Inflammatory macrophage treated with lipopolysaccharide for 1 hour (primary cell): Measurements from ENCODE around the gene MYO5B.
"Not testable (repeated sequence)": the region's sequence is repeated elsewhere in the genome, so short reads cannot be mapped to it uniquely, and the experiment has no call there.

Source experiments
- DNase-seq, 2 donors: peaks; one replicate each; pipeline ENCODE4 v3.0.0-alpha.2; 2020 to 2022

Gene MYO5B

GRCh38 chr18:49814147-49814499 is 380.8 kb downstream of the MYO5B start:
- DNase-seq, result peak; percentile 33 to 38

DNA sequence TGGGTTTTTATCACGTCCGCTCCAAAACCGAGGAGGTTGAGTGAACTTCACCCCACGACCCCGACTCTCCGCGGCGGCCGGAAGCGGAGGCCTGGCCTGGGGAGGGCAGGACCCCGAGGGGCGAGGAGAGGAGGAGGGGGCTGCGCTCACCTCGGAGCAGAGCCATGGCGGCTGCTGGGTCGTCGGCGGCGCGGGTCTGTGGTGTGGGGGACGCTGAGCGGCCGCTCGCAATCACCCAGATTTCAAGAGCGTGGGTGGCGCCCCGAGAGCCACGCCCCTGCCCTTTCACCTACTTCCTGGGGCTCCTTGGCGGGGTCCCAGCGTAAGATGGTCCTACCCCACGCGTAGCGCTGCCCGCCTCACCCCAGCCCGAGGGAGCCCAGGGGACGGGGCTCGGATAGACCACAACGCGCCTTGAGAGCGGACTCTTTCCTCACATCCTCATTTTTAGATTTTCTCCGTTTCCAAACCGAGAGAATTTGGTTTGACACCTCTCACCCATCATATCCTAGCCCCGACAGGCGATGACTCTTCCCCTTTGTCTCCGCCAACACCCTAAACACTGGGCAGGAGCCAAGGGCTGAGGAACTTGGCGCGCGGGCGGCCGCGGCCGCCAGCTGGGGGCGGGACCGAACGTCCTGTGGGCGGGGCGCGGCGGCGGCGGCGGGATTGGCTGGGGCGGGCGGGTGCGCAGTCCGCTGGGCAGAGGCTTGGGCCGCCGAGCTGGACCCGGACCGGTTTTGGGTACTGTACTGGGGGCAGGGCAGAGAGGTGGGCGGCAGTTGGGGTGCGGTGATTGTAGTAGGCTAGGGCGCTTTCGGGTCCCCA is 381.4 kb downstream of the MYO5B start, which contains the start of gene ACAA2:
Gene ACAA2 (minus strand): TSS at position 215 of the 828 bp plus-strand sequence. CDS start 49 bp downstream, at position 166.
- peak; percentile 87 to 88 for DNase-seq

GRCh38 chr18:49813069-49813318 is 382.0 kb downstream of the MYO5B start:
- peak; percentile 54 to 56 for DNase-seq

DNA sequence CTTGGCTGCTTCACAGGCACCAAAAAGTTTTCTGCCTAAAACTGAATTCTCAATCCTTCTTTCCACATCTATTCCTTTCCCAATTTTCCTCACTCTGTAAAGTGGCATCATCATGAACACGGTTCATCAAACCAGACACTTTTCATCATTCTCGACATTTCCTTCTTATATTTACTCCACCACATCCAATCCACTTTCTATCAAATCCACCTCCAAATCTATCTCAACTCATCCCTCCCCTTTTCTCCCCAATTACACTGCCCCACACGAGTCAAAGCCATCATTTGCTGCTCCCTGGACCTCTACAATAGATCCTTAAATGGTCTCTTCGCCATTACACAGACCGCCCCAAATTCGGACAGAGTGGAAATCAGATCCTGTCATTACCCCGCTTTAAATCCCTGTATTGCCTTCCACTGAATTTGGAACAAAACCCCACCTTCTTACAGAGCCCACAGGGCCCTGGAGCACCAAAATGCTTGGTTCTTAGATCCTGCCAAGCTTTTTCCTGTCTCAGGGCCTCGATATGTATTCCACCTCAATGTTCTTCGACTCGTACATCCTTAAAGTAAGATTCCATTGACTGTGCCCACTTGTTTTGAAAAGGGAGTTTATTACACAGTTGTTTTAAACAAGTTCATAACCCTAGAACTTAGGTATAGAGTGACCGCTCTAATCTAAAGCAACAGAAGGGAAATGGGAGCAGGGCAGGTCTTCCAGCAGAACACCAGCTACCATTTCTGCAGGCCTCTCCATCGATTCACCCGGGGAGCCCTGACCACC is 382.5 kb downstream of the MYO5B start:
- DNase-seq, result peak; percentile 3 to 10

- DNase-seq, result no peak
Observed at GRCh38 chr18:49811151-49811938, 383.6 kb downstream of the MYO5B start.

DNA sequence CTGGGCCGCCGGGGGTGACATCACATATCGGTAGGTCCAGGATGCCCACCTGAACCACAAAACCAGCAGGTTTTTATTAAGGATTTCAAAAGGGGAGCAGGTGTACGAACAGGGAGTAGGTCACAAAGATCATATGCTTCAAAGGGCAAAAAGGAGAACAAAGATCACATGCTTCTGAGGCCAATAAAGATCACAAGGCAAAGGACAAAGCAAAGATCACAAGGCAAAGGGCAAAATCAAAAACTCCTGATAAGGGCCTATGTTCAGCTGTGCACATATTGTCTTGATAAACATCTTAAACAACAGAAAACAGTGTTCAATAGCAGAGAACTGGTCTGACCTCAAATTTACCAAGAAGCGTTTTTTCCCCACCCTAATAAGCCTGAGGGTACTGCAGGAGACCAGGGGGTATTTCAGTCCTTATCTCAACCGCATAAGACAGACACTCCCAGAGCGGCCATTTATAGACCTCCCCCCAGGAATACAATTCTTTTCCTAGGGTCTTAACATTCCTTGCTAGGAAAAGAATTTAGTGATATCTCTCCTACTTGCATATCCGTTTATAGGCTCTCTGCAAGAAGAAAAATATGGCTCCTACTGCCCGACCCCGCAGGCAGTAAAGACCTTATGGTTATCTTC is 386.3 kb downstream of the MYO5B start:
- not testable (repeated sequence) for DNase-seq

DNA sequence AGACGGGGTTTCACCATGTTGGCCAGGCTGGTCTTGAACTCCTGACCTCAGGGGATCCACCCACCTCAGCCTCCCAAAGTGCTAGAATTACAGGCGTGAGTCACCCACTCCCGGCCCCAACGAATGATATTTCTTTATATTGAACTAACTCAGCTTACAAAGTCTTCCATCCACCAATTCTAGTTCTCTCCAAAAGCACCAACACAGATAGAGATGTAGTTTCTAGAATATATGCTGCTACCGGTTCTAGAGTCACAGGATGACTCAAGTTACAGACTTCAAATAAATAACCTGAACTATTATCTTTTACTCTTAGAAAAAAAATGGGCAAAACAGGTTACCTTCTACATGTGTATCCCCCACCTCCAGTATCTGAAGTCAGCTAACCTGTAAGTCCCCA is 390.9 kb downstream of the MYO5B start:
- no peak for DNase-seq

GRCh38 chr18:49802623-49803022 is 392.3 kb downstream of the MYO5B start:
- no peak for DNase-seq

DNA sequence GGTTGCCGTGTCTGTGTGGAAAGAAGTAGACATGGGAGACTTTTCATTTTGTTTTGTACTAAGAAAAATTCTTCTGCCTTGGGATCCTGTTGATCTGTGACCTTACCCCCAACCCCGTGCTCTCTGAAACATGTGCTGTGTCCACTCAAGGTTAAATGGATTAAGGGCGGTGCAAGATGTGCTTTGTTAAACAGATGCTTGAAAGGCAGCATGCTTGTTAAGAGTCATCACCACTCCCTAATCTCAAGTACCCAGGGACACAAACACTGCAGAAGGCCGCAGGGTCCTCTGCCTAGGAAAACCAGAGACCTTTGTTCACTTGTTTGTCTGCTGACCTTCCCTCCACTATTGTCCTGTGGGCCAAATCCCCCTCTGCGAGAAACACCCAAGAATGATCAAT is 394.5 kb downstream of the MYO5B start:
- DNase-seq, result not testable (repeated sequence)

- not testable (repeated sequence) for DNase-seq
Observed at GRCh38 chr18:49799806-49800205, 395.1 kb downstream of the MYO5B start.

DNA sequence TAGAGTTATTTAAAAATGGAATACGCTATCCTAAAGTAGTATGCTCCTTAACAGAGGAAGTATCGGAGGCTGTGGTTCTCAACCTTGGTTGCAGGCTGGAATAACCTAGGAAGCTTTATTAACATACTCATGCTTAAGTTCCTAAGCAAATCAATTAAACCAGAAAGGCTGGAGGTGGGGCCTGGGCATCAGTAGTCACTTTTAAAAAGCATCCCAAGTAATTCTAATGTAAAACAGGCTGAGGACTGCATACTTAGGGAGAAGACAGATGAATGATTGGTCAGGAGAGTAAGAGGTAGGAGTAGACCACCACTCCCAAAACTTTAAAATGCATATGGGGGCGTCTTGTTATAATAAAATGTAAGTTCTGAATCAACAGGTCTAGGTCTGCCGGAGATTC is 396.9 kb downstream of the MYO5B start:
- no peak for DNase-seq

DNA sequence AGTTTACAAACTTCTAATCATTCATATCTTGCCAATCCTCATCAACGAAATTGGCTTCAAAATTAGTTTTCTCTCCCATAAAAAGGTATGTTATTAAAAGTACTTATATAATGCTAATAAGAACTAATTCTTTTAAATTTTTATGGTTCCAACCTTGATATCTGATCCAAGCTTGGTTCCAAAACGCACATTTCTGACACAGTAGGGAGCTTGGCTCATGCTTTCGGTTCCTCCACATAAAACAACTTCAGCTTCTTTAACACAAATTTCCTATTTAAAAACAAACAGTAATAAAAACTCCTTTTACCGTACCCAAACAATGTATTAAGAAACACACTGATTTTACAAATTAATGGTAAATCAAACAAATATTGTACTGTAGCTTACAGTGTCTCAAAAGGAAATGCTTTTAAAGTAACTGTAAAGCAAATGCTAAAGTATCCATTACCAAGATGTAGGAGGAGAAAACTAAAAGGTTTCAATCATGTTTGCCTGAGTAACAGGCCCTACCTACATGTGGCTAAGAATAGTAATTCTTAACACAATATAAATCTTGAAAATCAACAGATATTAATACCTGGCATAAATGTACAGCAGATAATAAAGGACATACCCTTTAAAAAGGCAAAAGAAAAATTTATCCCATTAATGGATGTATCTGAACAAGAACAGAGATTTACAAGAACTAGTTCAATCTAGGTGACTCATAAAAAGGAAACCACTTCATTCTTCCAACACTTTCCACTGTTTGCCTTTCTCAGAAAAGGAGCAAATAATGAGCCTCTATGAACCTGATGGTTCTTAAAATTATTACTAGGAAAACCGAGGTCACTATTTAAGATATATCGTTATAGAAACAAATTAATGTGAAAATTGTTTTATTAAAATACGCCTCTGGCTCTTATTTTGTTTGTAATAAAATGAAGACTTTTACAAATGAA is 399.1 kb downstream of the MYO5B start:
- no peak for DNase-seq

DNA sequence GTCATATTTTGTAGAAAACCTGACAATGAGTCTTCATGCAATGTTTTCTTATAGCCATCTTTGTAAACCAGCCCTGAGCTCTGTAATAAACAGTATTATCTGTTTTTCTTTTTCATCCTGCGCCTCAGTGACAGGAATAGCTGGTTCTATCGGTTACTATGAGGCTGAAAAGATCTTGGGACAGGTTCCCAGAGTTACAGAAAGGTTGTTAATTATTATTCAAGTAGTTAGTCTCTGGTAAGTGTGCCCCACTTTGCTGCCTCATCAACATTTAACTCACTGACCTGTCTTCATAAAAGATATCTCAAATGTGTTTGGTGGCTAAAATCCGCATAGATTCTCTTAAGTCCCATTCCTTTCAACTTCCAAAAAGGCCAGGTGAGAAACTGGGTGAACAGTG is 400.2 kb downstream of the MYO5B start:
- DNase-seq, result no peak

DNA sequence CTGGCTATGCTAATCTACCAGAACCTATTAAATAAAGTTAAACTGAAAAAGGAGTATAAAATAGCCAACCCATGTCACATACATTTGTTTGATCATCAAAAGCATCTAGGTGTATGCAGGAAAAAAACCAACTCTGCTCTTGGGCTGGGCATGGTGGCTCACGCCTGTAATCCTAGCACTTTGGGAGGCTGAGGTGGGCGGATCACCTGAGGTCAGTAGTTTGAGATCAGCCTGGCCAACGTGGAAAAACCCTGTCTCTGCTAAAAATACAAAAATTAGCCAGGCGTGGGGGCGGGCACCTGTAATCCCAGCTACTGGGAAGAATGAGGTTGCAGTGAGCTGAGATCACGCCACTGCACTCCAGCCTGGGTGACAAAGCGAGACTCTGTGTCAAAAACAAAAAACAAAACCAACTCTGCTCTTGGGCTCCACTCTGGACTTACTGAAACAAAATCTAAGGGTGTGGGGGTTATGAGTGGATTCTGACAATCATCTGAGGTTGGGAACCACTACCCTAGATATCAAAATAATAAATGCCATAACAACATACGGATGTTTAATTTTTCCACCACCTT is 405.3 kb downstream of the MYO5B start:
- not testable (repeated sequence) for DNase-seq

GRCh38 chr18:49788327-49788898 is 406.5 kb downstream of the MYO5B start:
- no peak for DNase-seq

DNA sequence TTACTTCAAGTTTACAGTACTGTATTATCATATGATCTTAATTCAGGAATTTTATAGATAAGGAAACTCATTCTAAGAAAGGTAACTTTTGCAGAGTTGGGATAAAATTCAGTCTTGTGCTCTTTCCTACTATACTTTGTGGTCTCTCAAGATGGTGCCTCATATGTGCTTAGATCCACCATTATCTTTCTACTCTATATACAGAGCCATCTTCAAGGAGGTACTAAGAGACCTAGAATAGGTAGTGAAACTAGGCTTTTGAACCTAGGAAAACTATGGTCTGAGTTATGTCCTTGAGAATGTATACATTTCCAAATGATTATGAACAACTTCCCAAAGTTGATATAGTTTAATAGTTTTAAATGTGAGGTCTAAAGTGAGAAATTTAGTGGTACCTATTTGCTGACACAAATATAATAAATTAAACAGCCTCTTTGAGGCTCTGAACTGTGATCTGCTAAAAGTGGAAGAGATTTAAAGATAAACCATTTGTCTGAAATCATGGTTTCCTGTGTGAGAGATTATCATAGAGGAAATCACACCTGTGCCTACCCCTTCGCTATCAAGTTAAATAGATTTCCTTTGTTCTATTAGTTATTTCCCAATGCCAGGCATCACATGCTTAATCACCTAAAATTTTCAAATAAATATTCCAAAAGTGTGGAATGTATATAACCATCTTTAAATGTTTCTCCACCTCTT is 408.8 kb downstream of the MYO5B start:
- no peak for DNase-seq

DNA sequence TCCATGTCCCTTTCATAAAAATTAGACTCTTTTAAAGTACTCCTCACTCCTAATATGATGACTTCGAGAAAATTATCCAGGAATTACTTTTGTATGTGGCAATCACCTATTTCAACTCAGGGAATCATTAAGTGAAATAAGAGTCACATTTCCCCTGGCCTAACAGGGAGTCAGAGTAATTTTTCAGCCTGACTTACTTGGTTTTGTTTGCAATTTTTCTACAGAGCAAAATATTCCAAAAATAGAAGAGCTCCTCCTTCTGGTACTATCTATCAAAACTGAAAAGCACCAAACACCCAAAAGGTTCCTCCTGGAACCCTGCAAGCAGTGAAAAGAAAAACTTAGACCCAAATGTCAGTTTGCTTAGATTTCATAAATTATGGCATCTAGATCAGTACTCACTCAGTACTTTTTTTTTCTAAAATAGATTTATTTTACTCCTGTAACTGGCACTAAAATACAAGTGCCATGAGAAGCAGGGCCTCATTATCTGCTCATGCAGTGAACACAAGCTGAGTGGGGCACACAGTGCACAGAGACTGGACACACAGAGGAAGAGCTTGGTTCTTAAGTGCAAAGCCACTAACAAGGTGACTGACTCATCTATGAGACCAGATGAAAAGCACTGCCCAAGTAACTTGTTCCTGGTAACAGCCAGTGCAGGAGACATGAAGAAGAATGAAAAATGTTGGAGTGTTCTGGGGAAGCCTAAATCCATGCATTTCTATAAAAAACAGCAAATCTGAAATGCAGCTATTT is 410.3 kb downstream of the MYO5B start:
- DNase-seq, result no peak

GRCh38 chr18:49783631-49784030 is 411.3 kb downstream of the MYO5B start:
- not testable (repeated sequence) for DNase-seq

DNA sequence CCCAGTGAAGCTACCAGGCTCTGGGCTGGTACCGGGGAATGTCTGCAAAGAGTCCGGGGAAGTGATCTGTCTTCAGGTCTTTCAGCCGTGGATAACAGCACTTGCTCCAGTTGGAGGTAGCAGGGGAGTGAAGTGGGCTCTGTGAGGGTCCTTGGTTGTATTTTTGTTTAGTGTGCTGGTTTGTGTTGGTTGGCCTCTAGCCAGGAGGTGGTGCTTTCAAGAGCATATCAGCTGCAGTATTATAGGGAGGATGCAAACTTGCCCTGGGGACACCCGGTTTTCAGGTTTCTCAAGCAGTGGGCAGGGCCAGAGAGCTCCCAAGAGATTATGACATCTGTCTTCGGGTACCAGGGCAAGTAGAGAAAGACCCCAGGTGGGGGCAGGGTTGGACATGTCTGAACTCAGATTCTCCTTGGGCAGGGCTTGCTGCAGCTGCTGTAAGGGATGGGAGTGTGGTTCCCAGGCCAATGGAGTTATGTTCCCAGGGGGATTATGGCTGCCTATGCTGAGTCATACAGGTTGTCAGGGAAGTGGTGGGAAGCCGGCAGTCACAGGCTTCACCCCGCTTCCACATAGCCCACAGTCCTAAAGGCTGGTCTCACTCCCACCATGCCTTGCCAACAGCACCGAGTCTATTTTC is 416.0 kb downstream of the MYO5B start:
- no peak for DNase-seq
